RPMI8226 (cell line): ENCODE measurements around the gene CYYR1.

Experiments used
- DNase-seq: peaks from one replicate; pipeline ENCODE4 v3.0.0-alpha.2; 2015

CYYR1 gene

DNA sequence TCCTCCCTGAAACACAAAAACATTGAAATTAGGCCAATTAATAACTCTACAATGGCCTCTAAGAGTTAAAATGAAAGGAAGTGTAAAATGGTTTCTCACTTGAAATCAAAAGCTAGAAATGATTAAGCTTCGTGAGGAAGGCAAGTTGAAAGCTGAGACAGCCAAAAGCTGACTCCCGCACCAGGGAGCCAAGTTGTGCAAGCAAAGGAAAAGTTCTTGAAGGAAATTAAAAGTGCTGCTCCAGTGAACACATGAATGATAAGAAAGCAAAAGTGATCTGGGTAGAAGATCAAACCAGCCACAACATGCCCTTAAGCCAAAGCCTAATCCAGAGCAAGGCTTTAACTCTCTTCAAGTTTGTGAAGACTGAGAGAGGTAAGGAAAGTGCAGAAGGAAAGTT lies 22.8 kb downstream of the CYYR1 start:
- no peak for DNase-seq

DNA sequence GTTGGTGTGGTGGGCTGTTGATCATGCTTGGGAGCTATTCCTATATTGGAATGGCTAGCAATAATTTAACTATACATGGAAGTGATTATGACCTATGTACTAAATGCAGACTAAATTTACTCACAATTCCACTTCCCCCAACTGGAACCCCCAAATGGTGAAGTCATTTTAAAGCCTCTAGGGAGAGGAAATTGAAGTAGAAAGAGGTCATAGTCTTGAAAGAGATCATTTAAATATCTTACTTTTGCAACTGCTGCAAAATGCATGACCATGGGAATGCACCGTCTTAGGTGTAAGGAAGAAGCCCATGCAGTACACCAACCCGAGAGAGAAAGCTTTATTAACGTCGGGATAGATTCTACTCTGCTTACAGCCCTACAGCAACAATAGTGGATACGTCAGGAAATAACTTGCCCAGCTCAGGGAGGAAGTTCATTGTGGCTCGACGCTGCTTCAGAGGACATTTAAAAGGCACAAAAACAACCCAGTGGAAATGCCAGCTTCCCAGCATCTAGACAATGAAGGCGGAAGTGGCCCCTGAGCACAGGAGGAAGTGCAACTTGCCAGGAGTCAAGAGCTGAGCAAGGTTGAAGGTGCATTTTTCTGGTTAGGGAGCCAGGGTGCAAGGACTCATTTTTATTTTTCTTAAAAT lies 26.5 kb downstream of the CYYR1 start:
- DNase-seq, result no peak

DNA sequence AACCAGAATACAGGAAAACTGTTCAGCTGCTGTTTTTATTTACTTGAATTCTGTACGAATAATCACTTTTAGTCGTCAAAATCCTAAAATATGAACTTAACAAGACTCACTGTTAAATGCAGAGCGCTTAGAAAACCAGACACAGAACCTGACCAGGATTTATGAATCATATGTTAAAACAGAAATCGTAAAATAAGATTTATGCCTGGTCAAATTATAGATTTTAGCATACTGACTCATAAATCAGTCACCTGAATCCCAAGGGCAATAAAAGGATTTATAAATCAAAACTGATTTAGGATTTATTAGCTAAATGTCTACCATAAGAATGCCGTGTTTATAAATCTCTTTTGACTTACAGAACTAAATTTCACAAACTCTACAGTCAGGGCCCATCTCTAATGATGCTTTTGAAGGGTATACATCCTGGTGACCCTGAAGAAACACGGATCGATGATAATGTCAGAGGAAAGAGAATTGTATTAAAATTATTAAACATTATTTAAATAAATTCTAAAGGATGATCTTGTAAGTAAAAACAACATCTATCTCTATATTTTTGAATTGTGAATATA lies 28.8 kb downstream of the CYYR1 start:
- DNase-seq, result no peak

DNA sequence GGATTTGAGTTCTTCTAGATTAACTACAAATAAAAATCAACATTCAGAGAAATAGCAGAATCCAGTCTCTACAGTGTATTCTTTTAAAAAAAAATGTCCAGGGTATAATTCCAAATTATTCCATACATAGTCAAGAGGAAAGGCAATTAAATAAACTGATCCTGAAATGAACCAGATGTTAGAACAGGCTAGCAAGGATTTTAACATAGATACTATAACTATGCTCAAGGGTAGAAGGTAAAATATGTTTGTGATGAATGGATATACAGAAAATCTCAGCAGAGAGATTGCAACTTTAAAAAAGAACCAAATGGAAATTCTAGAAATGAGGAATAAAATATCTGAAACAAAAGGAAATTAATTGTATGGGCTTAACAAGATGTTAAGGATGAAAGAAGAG lies 32.4 kb downstream of the CYYR1 start:
- DNase-seq, result no peak

DNA sequence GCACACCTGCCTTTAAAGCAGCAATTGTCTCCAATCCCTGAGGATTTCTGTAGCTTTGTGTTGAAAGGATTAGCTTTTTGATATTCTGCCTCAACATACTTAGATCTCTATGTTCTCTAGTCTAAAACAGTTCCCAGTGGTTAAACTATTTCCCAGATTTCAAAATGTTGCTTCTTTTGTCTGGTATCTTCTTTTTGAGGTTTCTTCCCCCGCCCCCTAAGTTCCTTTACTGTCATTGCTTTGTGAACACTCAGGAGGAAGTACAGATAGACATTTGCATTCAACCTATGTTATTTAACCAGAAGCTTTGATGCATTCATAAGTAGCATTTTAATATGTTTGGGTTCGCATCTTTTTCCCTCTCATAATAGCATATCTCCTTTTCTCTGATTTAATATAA lies 33.5 kb downstream of the CYYR1 start:
- DNase-seq, result no peak

DNA sequence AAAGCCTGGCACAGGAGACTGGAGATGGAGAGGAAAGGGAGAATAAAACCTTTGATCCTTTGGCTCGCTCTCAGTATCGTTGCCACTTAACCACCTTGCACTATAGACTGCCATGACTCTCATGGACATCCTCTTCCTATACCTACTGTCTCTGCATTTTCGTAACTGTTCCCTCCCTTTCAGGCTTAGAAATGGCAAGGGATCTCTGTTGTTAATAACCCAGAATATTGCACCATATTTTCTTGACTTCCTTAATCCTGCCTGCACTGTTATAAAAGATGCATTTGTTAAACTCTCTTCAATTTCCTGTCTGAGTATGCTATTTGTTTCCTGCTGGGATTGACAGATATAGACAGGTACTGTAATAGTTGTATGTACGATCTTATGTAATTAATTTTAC lies 38.6 kb downstream of the CYYR1 start:
- no peak for DNase-seq

DNA sequence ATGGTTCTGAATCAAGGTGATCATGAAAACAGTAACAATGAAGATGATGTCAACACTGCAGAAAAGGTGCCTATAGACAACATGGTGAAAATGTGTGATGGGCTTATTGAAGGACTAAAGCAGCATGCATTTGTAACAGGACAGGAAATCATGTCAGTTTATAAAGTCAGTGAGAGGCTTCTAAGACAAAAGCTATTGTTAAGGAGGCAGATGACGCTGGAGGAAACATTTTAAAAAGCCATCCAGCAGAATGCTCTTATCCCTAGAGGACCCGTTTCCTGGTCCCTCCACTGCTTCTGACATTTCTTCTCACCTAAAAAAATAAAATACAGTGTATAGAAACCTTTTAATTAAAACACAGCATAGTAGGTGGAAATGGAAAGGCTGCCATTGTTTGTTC lies 40.9 kb downstream of the CYYR1 start:
- DNase-seq, result no peak

DNA sequence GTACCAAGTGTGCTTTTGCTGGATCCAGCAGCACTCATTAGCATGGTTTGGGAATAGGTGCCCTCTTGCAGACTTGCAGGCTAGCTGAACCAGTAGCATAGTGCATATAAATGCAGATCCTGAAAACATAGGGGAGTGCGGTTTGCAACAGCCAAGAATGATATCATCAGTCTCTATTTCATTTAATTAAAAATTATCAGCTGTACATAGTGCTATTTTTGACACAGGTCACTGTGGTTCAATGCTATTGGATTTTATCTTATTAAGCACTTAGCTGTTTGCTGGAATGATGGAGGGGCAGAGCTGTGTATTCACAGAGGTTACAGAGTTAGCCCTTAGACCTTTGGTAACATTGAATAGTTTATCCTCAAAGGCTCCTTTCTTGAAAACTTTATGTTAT lies 43.6 kb downstream of the CYYR1 start:
- no peak for DNase-seq

DNA sequence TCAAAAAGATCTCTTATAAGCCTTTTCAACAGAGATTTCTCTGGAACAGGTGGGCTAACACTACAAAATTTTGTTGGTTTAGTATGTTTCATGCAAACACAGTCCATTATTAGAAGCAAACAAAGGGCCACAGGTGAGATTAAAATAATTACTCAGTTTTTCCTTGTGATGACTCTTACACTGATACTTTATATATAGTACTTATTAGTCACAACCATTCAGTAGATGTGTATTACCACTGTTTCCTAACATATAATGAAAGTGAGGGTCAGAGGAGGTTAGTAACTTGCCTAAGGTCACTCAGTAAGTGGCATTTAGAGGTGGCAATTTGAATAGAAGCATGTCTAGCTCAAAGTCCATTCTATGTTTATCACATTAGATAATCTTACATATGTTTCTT lies 44.2 kb downstream of the CYYR1 start:
- DNase-seq, result no peak

DNA sequence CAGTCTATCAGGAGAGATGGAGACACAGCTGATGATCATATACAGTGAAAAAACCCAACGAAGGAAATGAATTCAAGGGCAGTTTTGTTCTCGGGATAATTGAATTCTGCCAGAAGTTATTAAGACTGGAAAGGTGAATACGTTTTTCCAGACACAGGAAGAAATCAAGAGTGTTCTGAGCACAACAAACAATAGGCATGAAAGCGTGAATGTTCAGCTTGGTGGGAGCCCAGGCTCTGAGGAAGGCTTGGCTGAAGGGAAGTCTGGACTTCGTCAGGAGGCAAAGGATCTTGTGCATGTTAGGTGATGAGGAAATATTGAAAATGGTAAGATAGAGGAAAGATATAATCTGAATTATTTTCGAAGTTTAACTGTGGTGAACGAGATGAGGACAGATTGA lies 50.4 kb downstream of the CYYR1 start:
- DNase-seq, result no peak

DNA sequence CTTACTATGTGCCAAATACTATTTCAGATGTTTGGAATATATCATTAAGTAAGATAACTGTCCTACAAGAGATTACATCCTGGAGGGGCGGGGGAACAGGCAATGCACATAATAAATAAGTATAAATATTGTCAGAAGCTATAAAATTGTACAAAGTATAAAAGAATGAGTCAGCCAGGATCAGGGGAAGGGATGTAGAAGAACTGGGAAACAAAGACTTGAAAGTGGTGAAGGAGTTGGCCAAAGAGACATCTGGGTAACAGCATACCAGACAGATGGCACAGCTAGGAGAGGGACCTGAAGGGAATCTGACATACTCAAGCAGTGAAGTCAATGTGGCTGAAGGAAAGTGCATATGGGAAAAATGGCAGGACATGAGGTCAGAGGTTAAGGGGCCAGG lies 53.9 kb downstream of the CYYR1 start:
- no peak for DNase-seq

DNA sequence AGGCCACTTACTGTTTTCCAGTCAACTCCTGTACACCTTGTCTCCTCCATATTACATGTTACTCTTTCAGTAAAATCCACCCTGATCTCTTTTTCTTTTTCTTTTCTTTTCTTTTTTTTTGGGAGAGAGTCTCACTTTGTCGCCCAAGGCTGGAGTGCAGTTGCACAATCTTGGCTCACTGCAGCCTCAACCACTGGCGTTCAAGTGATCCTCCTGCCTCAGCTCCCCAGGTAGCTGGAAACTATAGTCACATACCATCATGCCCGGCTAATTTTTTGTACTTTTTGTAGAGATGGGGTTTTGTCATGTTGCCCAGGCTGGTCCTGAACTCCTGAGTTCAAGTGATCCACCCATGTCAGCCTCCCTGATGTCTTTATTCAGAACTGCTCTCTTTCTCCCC lies 57.8 kb downstream of the CYYR1 start:
- no peak for DNase-seq

DNA sequence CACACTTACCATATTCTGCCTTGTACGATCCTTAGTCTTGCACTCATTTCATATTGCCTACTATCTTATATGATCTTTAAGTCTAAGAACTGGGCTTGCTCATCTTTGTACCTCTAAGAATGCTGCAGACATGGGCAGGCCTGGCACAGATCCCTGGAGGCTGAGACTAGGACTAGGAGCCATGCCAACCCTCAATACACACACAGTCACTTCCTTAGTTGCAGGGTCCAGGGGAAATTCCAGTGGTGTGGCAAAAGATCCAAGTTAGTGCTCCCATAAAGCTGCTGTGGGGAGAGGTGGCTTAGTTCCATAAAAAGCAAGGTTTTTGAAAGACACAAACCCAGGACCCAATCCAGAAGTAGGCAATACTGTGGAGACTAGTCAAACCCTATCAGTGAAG lies 59.9 kb downstream of the CYYR1 start:
- no peak for DNase-seq

DNA sequence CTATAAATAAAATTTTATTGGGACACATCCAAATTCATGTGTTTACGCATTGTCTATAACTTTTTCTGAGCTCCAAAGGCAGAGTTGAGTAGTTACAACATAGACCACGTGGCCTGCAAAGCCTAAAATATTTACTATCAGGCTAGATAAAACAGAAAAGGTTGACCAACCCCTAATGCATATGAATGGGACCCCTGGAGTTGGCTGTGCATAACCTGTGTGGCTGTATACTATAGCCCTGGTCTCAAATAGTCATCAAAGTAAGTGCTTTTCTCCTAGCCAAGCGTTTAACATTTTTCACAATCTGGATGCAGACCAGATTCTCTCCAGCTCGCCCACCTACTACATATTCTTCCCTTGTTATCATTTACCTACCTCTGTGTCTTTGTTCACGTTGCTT lies 60.4 kb downstream of the CYYR1 start:
- DNase-seq, result no peak

DNA sequence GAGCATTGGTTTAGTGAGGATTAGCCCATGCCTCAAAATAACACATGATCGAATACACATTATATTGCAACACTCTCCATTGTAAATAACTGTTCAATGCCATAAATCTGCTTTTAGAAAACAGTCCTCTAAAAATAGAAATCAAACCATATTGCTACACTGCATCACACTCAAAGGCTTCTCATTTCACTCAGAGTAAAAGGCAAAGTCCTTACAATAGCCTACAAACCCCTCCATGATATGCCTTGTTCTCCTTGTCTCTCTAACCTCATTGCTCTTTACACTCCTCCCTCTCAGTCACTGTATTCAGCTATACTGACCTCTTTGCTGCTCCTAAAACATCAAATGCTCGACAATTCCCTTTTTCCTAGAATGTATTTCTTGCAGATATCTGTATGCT lies 64.2 kb downstream of the CYYR1 start:
- no peak for DNase-seq

DNA sequence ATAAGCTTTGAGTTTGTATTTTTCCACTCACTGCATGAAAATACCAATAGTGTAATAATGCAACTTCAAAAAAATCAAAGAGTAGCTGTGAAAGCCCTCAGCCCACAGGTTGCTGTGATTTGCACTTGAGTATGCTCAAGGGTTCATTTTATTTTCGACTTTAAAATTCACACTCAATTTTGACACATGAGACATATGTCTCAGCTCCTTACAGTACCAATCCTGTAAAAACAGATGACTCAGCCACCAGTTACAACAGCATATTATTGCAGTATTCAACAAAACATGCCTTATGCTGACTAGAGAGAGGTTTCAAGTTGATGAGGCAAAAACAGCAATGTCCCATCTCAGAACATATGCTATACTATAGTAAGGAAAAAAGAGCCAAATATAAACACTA lies 66.1 kb downstream of the CYYR1 start:
- DNase-seq, result no peak

DNA sequence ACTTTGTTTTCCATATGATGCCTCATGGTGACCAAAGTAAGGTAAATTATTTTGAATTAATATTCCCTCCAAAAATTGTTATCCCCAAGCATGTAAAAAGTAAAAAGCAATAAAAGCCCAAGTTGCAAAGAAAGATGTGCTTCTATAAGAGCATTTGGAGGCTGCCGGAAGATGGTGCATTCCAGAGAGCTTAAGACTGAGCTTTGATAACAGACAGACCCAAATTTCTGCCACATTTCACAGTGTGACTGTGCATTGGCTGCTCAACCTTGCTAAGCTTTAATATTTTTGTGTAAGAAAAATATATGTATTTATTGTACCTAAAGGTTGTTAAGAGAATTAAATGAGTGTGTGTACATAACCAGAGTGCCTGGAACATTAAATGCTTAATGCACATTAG lies 67.9 kb downstream of the CYYR1 start:
- no peak for DNase-seq

DNA sequence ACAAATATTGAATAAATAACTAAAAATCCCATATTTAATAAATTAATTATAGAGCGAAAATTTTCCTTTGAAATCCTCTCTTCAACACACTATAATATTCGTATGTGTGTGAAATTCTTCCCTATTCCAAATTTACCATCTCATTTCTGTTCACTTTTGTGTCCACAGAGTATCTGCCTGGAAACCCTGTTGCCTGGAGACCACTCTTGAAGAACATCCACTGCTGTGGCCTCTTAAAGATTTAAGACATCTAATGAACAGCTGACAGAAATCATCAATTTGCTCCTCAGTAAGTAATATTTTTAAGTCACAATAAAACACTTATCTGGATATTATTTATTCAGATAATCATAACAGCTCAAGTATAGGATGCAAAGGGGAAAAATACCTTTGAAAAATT lies 69.7 kb downstream of the CYYR1 start:
- no peak for DNase-seq

DNA sequence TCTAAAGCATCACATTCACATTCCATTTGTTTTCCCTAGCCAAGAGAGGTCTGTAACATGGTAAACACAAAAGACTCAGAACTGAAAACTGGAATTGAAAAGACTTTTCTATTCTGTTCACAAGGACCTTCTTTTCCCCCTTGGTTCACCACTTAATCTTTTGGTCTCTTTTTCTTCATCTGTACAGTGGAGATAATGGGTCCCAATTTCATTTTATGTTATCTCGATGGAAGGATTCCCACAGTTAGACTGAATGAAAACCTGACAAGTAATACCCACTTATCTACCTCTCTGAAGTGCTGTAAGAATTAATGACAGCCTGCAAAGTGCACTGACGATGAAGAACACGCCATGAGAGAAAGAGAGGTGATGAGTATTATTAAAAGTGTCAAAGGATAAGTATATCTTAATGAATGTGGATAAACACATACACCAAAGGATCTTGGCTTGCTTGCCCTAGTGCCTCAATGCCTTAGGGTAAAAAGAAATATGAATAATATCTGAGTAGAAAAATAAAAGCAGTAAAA lies 71.5 kb downstream of the CYYR1 start:
- DNase-seq, result no peak

DNA sequence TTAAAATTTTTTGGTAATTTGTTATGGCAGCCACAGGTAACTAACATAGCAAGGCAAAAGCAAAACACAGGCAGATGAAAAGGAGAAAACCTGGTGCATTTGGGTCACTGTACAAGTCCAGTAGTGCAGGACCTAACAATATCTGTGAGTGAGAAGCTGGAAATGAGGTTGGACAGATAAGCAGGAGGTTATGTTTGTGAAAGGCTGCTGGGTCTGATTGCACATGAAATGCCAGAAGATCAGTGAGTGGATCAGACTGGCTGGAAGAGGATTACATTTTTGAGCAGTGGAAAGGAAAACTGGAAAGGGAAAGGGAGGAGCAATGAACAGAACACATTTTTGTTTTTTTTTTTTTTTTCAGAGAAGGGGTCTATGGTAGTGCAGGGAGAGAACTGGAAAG lies 73.6 kb downstream of the CYYR1 start:
- no peak for DNase-seq

DNA sequence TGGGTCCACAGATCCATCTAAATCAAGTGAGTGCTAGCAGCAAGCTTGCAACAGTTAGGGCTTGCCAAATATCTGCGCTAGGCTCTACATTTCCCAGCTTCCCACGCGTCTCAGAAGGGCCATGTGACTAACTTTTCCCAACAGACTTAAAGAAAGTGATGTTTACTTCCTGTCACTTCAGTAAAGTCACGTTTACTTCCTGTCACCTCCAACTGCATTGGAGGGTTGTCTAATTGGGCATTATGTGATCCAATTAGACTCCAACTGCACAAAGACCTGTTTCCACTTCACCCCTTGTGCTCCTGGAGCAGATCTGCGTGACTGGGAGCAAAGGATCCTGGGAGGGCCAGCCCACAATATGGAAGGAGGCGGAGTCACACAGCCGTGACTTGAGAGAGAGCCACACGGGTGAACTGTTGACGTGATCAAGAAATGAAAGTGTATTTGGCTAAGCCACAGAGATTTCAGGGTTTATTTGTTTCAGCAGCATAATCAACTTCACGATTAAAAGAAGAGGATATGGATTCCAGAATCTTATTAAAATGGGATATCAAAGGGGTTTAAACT lies 77.7 kb downstream of the CYYR1 start:
- no peak for DNase-seq

DNA sequence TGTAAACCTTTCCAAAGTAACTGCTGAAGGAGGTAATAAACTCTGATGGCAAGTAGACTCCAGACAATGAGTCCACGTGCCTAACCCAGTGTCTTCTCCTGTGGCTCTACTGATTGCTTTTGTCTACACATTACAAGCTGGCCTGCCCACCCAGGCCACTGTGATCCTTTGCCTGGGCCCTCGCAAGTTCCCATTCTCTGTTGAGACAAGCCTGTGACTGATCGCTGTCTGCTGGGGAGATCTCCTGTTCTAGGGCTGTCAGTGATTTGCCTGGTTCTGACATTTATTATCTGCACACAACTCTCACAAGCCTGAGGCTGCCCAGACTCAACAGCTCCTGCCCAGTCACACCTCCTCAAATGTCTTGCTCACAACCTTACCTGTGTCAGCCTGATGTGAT lies 81.4 kb downstream of the CYYR1 start:
- no peak for DNase-seq

DNA sequence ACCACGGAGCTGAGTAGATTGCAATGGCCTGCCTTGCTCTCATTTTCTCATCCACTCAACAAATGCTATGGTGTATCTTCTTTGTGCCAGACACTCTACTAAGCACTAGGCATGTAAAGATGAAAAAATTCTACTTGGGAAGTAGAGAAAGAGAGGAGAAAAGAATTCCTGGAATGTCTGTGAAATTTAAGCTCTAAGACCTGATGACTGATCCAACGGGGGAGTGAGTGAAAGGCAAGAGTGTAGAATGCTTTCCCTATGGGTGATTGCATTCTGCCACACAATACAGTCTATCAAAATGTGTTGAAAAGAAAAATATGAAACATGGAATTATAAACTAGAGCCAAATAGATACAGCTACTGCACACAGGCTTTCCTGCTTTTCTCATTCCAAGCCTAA lies 82.3 kb downstream of the CYYR1 start:
- DNase-seq, result no peak

DNA sequence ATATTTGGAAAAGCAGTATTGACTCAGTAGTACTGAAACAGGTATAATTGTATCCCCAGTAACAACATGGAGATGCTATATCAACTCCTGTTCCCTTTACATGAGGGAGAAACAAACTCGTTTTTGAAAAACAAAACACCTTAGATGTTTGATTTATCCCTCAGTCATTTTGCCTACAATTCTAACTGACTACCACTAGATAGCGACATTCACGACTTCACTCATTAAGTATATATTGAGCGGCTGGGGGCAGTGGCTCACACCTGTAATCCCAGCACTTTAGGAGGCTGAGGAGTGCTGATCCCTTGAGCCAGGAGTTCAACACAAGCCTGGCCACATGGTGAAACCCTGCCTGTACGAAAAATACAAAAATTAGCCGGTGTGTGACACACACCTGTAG lies 83.3 kb downstream of the CYYR1 start:
- DNase-seq, result no peak

DNA sequence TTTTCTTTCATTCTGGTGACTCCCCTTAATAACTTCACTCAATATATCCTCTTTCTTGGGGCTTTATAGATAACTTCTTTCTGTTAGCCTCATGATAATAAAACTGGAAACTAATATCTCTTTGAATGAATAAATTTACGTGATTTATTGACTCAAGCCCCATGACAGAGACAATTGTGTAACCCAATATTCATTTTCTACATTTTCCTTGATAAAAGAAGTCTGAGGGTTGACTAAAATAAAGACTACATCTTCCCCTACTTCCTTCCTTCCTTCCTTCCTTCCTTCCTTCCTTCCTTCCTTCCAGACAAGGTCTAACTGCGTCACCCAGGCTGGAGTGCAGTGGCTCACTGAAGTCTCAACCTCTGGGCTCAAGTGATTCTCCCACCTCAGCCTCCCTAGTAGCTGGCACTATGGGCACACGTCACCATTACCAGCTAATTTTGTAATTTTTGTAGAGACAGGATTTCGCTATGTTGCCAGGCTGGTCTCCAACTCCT lies 85.1 kb downstream of the CYYR1 start:
- no peak for DNase-seq
